Right lobe of liver (tissue), 4 donors: Measurements from ENCODE around the gene TRAF1.
A peak's percentile ranks its signal among the peaks of the same experiment; 100 is the strongest.

ENCODE experiments used
- POLR2A ChIP-seq: fragments of 450-650 bp; IDR thresholded peaks from one replicate; pipeline ENCODE4 v1.6.1; 2017; ENCODE audit warnings: antibody characterized with exemption, mild to moderate bottlenecking
- TF ChIP-seq, protein P1 (sequence below), 4 donors: fragments of 200-600 bp in 3 of 4; fragments of 450-650 bp in 1 of 4; IDR thresholded peaks; one replicate each; pipeline versions ENCODE4 v1.5.1 to v1.8.0; 2016 to 2022; ENCODE audit warnings: antibody characterized with exemption in 4 of 4, mild to moderate bottlenecking in 2 of 4
- donor health status: DM: no; HTN: no; CAD: no.
- donor health status: DM: no; HTN: no; CAD: no.
- donor health status: DM: no; HTN: yes; CAD: no.

DNA sequence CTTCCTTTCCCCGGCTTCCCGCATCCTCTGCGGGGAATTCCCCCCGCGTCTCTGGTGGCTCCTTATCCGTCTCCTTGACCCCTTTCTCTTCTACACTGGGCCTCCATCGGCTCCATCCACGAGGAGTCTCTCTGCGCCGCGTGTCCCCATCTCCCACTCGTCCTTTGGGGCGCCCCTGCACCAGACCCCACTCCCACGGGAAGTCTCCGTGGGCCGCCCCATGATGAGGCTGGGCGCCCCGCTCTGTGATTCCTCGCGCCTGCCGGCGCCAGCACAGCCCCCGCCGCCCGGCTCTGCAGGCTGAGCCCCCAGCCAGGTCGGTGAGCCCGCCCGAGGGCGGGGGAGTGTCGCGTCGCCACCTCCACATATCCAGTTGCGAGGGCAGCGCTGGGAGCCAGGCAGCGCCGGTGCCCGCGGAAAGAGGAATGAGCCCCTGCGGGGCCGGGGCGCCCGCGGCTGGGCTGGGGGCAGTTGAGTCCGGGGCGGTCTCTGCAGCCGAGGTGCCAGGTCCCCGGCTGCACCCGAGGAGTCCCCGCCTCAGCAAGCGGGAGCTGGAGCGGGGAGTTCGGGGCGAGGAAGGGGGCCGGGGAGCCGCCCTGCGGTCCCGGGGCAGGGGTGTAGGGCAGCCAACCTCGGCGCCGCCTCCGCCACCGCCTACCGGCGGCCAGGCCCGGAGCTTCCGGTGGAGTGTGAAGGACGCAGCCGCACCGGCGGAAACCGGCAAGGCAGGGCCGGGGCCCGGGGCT, 2.1 kb upstream of the TRAF1 start:
- TF ChIP-seq, protein P1, sequence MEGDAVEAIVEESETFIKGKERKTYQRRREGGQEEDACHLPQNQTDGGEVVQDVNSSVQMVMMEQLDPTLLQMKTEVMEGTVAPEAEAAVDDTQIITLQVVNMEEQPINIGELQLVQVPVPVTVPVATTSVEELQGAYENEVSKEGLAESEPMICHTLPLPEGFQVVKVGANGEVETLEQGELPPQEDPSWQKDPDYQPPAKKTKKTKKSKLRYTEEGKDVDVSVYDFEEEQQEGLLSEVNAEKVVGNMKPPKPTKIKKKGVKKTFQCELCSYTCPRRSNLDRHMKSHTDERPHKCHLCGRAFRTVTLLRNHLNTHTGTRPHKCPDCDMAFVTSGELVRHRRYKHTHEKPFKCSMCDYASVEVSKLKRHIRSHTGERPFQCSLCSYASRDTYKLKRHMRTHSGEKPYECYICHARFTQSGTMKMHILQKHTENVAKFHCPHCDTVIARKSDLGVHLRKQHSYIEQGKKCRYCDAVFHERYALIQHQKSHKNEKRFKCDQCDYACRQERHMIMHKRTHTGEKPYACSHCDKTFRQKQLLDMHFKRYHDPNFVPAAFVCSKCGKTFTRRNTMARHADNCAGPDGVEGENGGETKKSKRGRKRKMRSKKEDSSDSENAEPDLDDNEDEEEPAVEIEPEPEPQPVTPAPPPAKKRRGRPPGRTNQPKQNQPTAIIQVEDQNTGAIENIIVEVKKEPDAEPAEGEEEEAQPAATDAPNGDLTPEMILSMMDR (IDR thresholded peaks at IDR 0.05), result peak in 3 of 4 donors; percentile 21 to 38 (median 24)
- TF ChIP-seq POLR2A, result peak; percentile 85
